GM12892 (cell line): ENCODE results near the gene OTOGL.

Source experiments
- POLR2A ChIP-seq: IDR thresholded peaks from 2 replicates; pipeline ENCODE4 v1.6.1; 2011; ENCODE audit warnings: low read depth, low read length, control low read depth
- TAF1 ChIP-seq: IDR thresholded peaks from 2 replicates; pipeline ENCODE4 v1.6.1; 2011; ENCODE audit warnings: low read depth, mild to moderate bottlenecking, control low read depth, low read length, borderline replicate concordance

DNA sequence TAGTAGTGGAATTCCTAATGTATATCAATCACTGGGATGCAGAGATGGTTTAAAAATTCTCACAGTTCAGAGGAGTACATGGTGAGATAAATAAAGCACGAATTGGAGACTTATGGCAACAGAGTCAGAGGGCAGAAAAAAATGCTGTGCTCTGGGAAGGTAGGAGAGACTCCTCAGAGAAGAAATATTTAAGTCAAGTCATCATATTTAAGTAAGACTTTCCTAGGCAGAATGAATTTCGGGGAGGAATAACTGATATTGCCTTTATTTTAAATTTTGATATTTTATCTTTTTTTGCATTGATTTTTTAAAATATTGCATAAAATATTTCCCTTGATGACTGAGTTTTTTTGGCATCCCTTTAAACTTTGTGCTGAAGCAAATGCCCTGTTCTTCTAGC lies 67.4 kb downstream of the OTOGL start:
- TF ChIP-seq TAF1, result no peak
- no peak for TF ChIP-seq POLR2A
